ENCODE data around the gene SARS2.

SARS2 gene

DNA sequence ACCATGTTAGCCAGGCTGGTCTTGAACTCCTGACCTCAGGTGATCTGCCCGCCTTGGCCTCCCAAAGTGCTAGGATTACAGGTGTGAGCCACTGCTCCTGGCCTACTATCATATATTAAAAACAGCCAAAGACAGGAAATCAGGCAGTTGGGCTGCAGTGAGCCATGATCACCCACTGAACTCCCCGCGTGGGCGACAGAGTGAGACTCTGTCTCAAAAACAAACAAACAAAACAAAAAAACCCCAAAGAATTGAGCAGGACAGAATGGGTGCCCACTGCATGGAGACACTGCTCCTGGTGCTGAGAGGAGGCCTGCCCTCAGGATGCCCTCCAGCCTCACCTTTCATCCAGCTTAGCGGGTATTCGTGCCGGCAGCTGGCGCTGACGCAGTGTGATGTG lies 47.3 kb downstream of the SARS2 start:
- Histone ChIP-seq H3K4me1 (ENCODE audit: insufficient read depth, poor library complexity, severe bottlenecking) (peaks cover 1% of the 10 kb centered on the region), H3K9me3 (ENCODE audit: severe bottlenecking) (no peaks in the 10 kb centered on the region), H3K36me3 (ENCODE audit: low read depth) (no peaks in the 10 kb centered on the region), H3K27me3 (ENCODE audit: insufficient read depth, poor library complexity, severe bottlenecking) (no peaks in the 10 kb centered on the region), H3K27ac (ENCODE audit: poor library complexity, severe bottlenecking) (no peak overlapping the region), H3K4me3 (ENCODE audit: severe bottlenecking) (no peak overlapping the region)
- no peak for TF ChIP-seq CTCF (IDR thresholded peaks at IDR 0.05; ENCODE audit: poor library complexity, severe bottlenecking)
- ATAC-seq (ENCODE audit: low read depth): no peak
- DNase-seq (ENCODE audit: low spot score): no peak

DNA sequence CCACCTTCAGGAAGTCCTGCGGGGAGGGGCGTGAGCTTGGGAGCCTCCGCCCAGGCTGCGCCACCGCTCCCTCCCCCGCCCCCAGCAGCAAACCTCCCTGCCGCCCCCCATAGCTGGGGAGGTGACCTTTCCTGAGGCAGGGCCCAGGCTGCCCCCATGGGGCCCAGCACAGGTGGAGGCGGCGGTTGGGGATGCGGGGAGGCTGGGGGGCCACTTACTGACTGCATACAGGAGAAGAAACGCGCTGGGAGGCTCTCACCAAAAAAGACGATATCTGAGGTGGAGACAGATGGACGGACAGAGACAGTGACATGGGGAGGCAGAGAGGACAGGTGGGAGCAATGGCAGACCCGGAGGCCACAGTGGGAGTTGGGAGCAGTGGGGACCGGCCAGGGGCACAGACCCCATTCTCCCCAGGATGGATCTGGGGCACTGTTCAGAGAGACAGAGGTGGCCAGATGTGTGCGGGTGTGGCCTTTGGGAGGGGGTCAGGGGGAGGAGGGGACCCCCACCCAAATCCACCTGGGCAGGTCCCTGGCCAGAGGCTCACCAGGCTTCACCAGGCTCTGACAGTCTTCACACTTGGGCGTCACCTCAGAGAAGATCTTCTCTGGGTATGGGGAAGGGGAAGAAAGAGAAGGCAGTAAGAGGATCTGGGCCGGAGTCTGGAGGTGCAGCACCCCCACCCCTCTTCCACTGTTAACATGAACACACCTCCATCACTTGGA lies 49.5 kb downstream of the SARS2 start:
- Histone ChIP-seq H3K36me3 (ENCODE audit: low read depth) (no peaks in the 10 kb centered on the region), H3K27ac (ENCODE audit: poor library complexity, severe bottlenecking) (no peak overlapping the region), H3K9me3 (ENCODE audit: severe bottlenecking) (no peaks in the 10 kb centered on the region), H3K4me3 (ENCODE audit: severe bottlenecking) (no peak overlapping the region), H3K27me3 (ENCODE audit: insufficient read depth, poor library complexity, severe bottlenecking) (no peaks in the 10 kb centered on the region), H3K4me1 (ENCODE audit: insufficient read depth, poor library complexity, severe bottlenecking) (peaks cover 4% of the 10 kb centered on the region)
- ATAC-seq (ENCODE audit: low read depth): no peak
- no peak for TF ChIP-seq CTCF (IDR thresholded peaks at IDR 0.05; ENCODE audit: poor library complexity, severe bottlenecking)
- no peak for DNase-seq (ENCODE audit: low spot score)

GRCh38 chr19:38880076-38880881 lies 50.3 kb downstream of the SARS2 start:
- peaks cover 4% of the 10 kb centered on the region for H3K4me1 ChIP-seq (ENCODE audit: insufficient read depth, poor library complexity, severe bottlenecking)
- ATAC-seq (ENCODE audit: low read depth) (no peak), DNase-seq (ENCODE audit: low spot score) (no peak)

DNA sequence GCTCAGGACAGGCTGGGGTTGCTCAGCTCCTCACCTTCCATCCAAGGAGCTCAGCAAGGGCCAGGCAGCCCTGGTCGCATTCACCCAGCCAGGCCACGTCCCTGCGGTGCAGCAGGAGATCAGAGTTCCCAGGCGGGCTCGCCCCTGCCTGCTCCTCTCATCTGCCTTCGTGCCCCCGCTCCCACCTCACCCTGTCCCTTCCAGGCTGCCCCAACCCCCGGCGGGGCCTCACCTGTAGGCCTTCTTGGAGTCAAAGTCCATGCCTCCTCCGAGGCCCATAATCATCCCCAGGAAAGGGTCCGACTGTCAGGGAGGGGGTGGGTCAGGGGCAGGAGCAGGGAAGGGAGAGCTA lies 51.2 kb downstream of the SARS2 start:
- no peak for TF ChIP-seq CTCF (IDR thresholded peaks at IDR 0.05; ENCODE audit: poor library complexity, severe bottlenecking)
- no peaks in the 10 kb centered on the region for H3K9me3 ChIP-seq (ENCODE audit: severe bottlenecking)
- H3K36me3 ChIP-seq (ENCODE audit: low read depth): no peaks in the 10 kb centered on the region
- no peak overlapping the region for H3K27ac ChIP-seq (ENCODE audit: poor library complexity, severe bottlenecking)
- no peak for ATAC-seq (ENCODE audit: low read depth)
- peaks cover 4% of the 10 kb centered on the region for H3K4me1 ChIP-seq (ENCODE audit: insufficient read depth, poor library complexity, severe bottlenecking)
- DNase-seq (ENCODE audit: low spot score): no peak
- no peak overlapping the region for H3K4me3 ChIP-seq (ENCODE audit: severe bottlenecking)
- H3K27me3 ChIP-seq (ENCODE audit: insufficient read depth, poor library complexity, severe bottlenecking): no peaks in the 10 kb centered on the region

More at GRCh38 chr19:38880076-38880881, 50.3 kb downstream of the SARS2 start:
- Histone ChIP-seq H3K36me3 (ENCODE audit: low read depth) (no peaks in the 10 kb centered on the region), H3K4me3 (ENCODE audit: severe bottlenecking) (no peak overlapping the region), H3K27me3 (ENCODE audit: insufficient read depth, poor library complexity, severe bottlenecking) (no peaks in the 10 kb centered on the region), H3K9me3 (ENCODE audit: severe bottlenecking) (no peaks in the 10 kb centered on the region), H3K27ac (ENCODE audit: poor library complexity, severe bottlenecking) (no peak overlapping the region)
- TF ChIP-seq CTCF (IDR thresholded peaks at IDR 0.05; ENCODE audit: poor library complexity, severe bottlenecking): no peak

Data from RWPE2 (cell line).